Stimulated activated CD8-positive, alpha-beta memory T cell treated with anti-CD3 and anti-CD28 coated beads, Interleukin-4, amount 100 ng/mL, for 4 hours (primary cell): ENCODE measurements around the gene LGMN.

ENCODE experiments used
- DNase-seq, 2 donors: peaks; one replicate each; pipeline ENCODE4 v3.0.0-alpha.2; 2020; ENCODE audit warnings: low read depth in 2 of 2, low spot score in 1 of 2

LGMN gene

GRCh38 chr14:92656306-92657081 is 91.9 kb downstream of the LGMN start:
- DNase-seq = no peak

GRCh38 chr14:92655419-92656201 is 92.8 kb downstream of the LGMN start:
- DNase-seq = no peak

- DNase-seq = no peak
Observed at GRCh38 chr14:92654239-92654901, 94.1 kb downstream of the LGMN start.
